IMR-90 (cell line): ENCODE measurements around the gene CADM1. TPM values are rescaled to one million over a fixed set of nuclear protein-coding genes. Genes with fewer than 3 reads are reported as not detected.

Experiments
- ATAC-seq: fragments of 200-7000 bp; cut with Tn5 transposase; 2 replicates; pipeline ENCODE4 v1.9.1; 2020; ENCODE audit warnings: low read depth, mild to moderate bottlenecking, moderate library complexity
- BruUV-seq: library from RNA; stranded (reverse); fragments of 400-500 nt; replicated peaks from 2 replicates; lab custom pipeline; 2021; lab: Mats Ljungman, UMichigan
- CTCF ChIA-PET: fragments of 300-600 bp; formaldehyde crosslinking; extraction: SDS; loops from one replicate; lab custom pipeline; 2021; ENCODE audit warnings: antibody characterized with exemption; lab: Yijun Ruan, JAX
- POLR2A ChIA-PET: fragments of 300-600 bp; sonication (Branson Sonifier 250); formaldehyde crosslinking; loops from one replicate; lab custom pipeline; 2022; ENCODE audit warnings: antibody characterized with exemption; ENCODE audit not compliant: unreplicated experiment; lab: Charles Lee
- DNase-seq: peaks from one replicate; pipeline ENCODE4 v3.0.0; 2013
- H2AFZ ChIP-seq: replicated peaks from 2 replicates; pipeline ENCODE3; 2013; ENCODE audit warnings: low read length, mild to moderate bottlenecking; ENCODE audit not compliant: poor library complexity
- H2AK5ac ChIP-seq: 2 replicates; pipeline ENCODE4 v1.6.1; 2013; ENCODE audit warnings: low read depth, low read length, inconsistent platforms
- H2AK9ac ChIP-seq: replicated peaks from 2 replicates; pipeline ENCODE3; 2013; ENCODE audit warnings: mild to moderate bottlenecking, low read depth, low read length, moderate library complexity; ENCODE audit not compliant: poor library complexity
- H2BK120ac ChIP-seq: 2 replicates; pipeline ENCODE4 v1.6.1; 2013; ENCODE audit warnings: low read depth, low read length, inconsistent platforms
- H2BK15ac ChIP-seq: 3 replicates; pipeline ENCODE4 v1.6.1; 2013; ENCODE audit warnings: low read depth, low read length, inconsistent platforms
- H2BK20ac ChIP-seq: 2 replicates; pipeline ENCODE4 v1.6.1; 2013; ENCODE audit warnings: low read depth, mild to moderate bottlenecking, inconsistent platforms, low read length, moderate library complexity
- H2BK5ac ChIP-seq: 2 replicates; pipeline ENCODE4 v1.6.1; 2013; ENCODE audit warnings: mild to moderate bottlenecking, low read depth, low read length, inconsistent platforms; ENCODE audit not compliant: poor library complexity, severe bottlenecking
- H3K14ac ChIP-seq: replicated peaks from 2 replicates; pipeline ENCODE4 v1.6.1; 2013; ENCODE audit warnings: low read depth, low read length, inconsistent platforms
- H3K18ac ChIP-seq: 2 replicates; pipeline ENCODE4 v1.6.1; 2013; ENCODE audit warnings: low read depth, low read length, control low read depth
- H3K23ac ChIP-seq: 2 replicates; pipeline ENCODE4 v1.6.1; 2013; ENCODE audit warnings: low read depth, low read length, inconsistent platforms
- H3K27ac ChIP-seq: 2 replicates; pipeline ENCODE4 v1.5.1; 2013; ENCODE audit warnings: mild to moderate bottlenecking, control low read depth, low read length; ENCODE audit not compliant: insufficient read depth
- H3K27me3 ChIP-seq: 2 replicates; pipeline ENCODE4 v1.6.1; 2013; ENCODE audit warnings: low read length; ENCODE audit not compliant: control insufficient read depth, insufficient read depth
- H3K36me3 ChIP-seq: 2 replicates; pipeline ENCODE4 v1.6.1; 2013; ENCODE audit warnings: low read length, mixed read lengths; ENCODE audit not compliant: control insufficient read depth, insufficient read depth
- H3K4ac ChIP-seq: 2 replicates; pipeline ENCODE4 v1.6.1; 2013; ENCODE audit warnings: low read depth, low read length, inconsistent platforms
- H3K4me1 ChIP-seq: 2 replicates; pipeline ENCODE4 v1.6.1; 2013; ENCODE audit warnings: low read length, mixed read lengths; ENCODE audit not compliant: control insufficient read depth, insufficient read depth
- H3K4me2 ChIP-seq: 2 replicates; pipeline ENCODE4 v1.6.1; 2013; ENCODE audit warnings: low read depth, mild to moderate bottlenecking, control low read depth, low read length, moderate library complexity
- H3K4me3 ChIP-seq: 2 replicates; pipeline ENCODE4 v1.5.1; 2013; ENCODE audit warnings: low read depth, mild to moderate bottlenecking, control low read depth, low read length, moderate library complexity; ENCODE audit not compliant: insufficient read depth
- H3K56ac ChIP-seq: 2 replicates; pipeline ENCODE4 v1.6.1; 2013; ENCODE audit warnings: low read length, inconsistent platforms; ENCODE audit not compliant: insufficient read depth; ENCODE audit errors: extremely low read depth
- H3K79me1 ChIP-seq, 2 experiments: 2 replicates each; pipeline ENCODE4 v1.6.1; 2013; ENCODE audit warnings: low read length in 2 of 2, inconsistent platforms in 1 of 2, low read depth in 1 of 2
- H3K9ac ChIP-seq: 2 replicates; pipeline ENCODE4 v1.6.1; 2013; ENCODE audit warnings: low read depth, low read length, control low read depth
- H3K9me1 ChIP-seq: 2 replicates; pipeline ENCODE4 v1.6.1; 2013; ENCODE audit warnings: low read length, inconsistent platforms; ENCODE audit not compliant: insufficient read depth
- H3K9me3 ChIP-seq: 2 replicates; pipeline ENCODE4 v1.6.1; 2013; ENCODE audit warnings: low read length; ENCODE audit not compliant: control insufficient read depth, insufficient read depth
- H4K20me1 ChIP-seq: 2 replicates; pipeline ENCODE4 v1.6.1; 2013; ENCODE audit warnings: low read length, inconsistent platforms; ENCODE audit not compliant: insufficient read depth
- H4K5ac ChIP-seq: 2 replicates; pipeline ENCODE4 v1.6.1; 2013; ENCODE audit warnings: mild to moderate bottlenecking, low read depth, low read length, control low read depth
- H4K8ac ChIP-seq, 2 experiments: 2 replicates each; pipeline ENCODE4 v1.6.1; 2013; ENCODE audit warnings: low read depth in 2 of 2, low read length in 2 of 2, control low read depth in 1 of 2, inconsistent platforms in 1 of 2
- H4K91ac ChIP-seq: 2 replicates; pipeline ENCODE4 v1.6.1; 2013; ENCODE audit warnings: low read depth, low read length, inconsistent platforms; ENCODE audit not compliant: insufficient read depth
- CTCF ChIP-seq: conservative IDR thresholded peaks from 2 replicates; pipeline ENCODE4 v1.5.1; 2012; ENCODE audit warnings: mild to moderate bottlenecking, low read depth, low read length, improper control_type of control experiment
- WGBS, 2 experiments: methylation state at CpG; one replicate each; pipeline versions ENCODE4 v1.1.5 to v1.1.7; 2013; ENCODE audit warnings: missing lambda C conversion rate in 2 of 2; ENCODE audit not compliant: insufficient read length in 1 of 2; ENCODE audit errors: extremely low coverage in 2 of 2; 5-methylcytosine and 5-hydroxymethylcytosine counted together
- dilution Hi-C: fragments of 300-500 bp; cut with HindIII; formaldehyde crosslinking; loops from one replicate; pipeline ENCODE4 v1.14.3; 2018; ENCODE audit warnings: low sequenced_read_pairs; ENCODE audit not compliant: unreplicated experiment
- in situ Hi-C: fragments of 300-500 bp; cut with MboI; formaldehyde crosslinking; loops from 3 replicates; pipeline ENCODE4 v1.14.3; 2019; ENCODE audit warnings: low sequenced_read_pairs, inconsistent platforms, mixed read lengths
- intact Hi-C: fragments of 100-400 bp; cut with micrococcal nuclease; formaldehyde crosslinking; loops from 2 replicates; pipeline ENCODE4 v1.10.0; 2022
- polyA plus RNA-seq, 3 experiments: library from polyadenylated mRNA; depleted of rRNA; stranded (reverse); fragments of >200 nt; gene quantifications; 2 replicates each; pipeline ENCODE4 v1.2.3, GENCODE V29; 2012; ENCODE audit warnings: low replicate concordance in 1 of 3
- total RNA-seq: library from RNA; depleted of rRNA; stranded (reverse); fragments of >200 nt; gene quantifications from 2 replicates; pipeline ENCODE4 v1.2.3, GENCODE V29; 2012

The CADM1 gene
- total and polyA plus RNA-seq, 2 of the 4 experiments (the other 2 are of a cell fraction), result 28.8 to 77.1 TPM

GRCh38 chr11:115144914-115145313 is 359.3 kb downstream of the CADM1 start:
- Histone ChIP-seq H3K9ac (no peak overlapping the region), H3K9me1 (no peaks in the 10 kb centered on the region), H3K23ac (no peak overlapping the region), H4K91ac (no peak overlapping the region), H4K20me1 (no peaks in the 10 kb centered on the region), H3K56ac (no peak overlapping the region), H2AK5ac (no peak overlapping the region), H3K4me1 (no peaks in the 10 kb centered on the region), H2BK120ac (no peak overlapping the region), H3K14ac (no peak overlapping the region), H2BK15ac (no peak overlapping the region), H2BK5ac (no peak overlapping the region), H4K8ac (no peak overlapping the region), H3K4me3 (no peak overlapping the region), H3K4me2 (no peak overlapping the region), H3K18ac (no peak overlapping the region), H2BK20ac (no peak overlapping the region), H3K9me3 (no peaks in the 10 kb centered on the region), H3K36me3 (no peaks in the 10 kb centered on the region), H3K27me3 (peaks cover 27% of the 10 kb centered on the region), H2AK9ac (no peak overlapping the region), H2AFZ (no peak overlapping the region), H3K27ac (no peak overlapping the region), H3K79me1 (no peaks in the 10 kb centered on the region), H3K4ac (no peak overlapping the region), H4K5ac (no peak overlapping the region)
- no peak for TF ChIP-seq CTCF
- CTCF ChIA-PET, result no interaction called here
- POLR2A ChIA-PET, result no interaction called here
- no peak for DNase-seq
- intact Hi-C loops (no loop called here), in situ Hi-C loops (no loop called here), dilution Hi-C loops (no loop called here)
- BruUV-seq, result no TSS peak
- no peak for ATAC-seq
- WGBS, 2 experiments, result 93% methylated on average over 3 of the region's 7 CpGs; no CpG with 5 or more reads in 1 of the 2 experiments
